HL-60 (cell line): ENCODE measurements around the gene SLC10A7.

ENCODE experiments used
- GABPA ChIP-seq: IDR thresholded peaks from 2 replicates; pipeline ENCODE4 v1.6.1; 2012; ENCODE audit warnings: low read depth
- POLR2AphosphoS5 ChIP-seq: IDR thresholded peaks from 2 replicates; pipeline ENCODE4 v1.6.1; 2012; ENCODE audit warnings: low read depth
- TF ChIP-seq, protein P1 (sequence below): IDR thresholded peaks from one replicate; pipeline ENCODE4 v1.5.1; 2011; ENCODE audit warnings: low read length, control low read depth, inconsistent platforms; ENCODE audit not compliant: insufficient read depth
- TF ChIP-seq, protein P2 (sequence below): IDR thresholded peaks from 2 replicates; pipeline ENCODE4 v1.6.1; 2012; ENCODE audit warnings: low read depth; ENCODE audit not compliant: insufficient replicate concordance

DNA sequence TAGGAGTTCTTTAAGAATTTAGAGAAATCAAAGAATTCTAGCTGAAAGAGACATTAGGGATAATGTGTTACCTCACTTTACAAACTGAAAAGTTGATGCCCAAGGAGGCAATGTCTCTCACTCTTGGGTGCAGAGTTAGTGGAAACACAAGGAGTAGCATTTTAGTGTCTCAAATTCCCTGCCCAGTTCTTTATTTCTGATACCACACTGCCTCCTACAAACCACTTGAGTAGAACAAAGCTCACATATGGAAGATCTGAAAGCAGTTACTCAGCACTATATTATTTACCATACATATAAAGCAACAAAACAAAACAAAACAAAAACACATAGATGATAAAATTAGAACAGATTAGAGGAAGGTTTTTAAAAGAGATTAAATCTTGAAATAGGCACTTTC, 183.2 kb downstream of the SLC10A7 start:
- TF ChIP-seq, protein P1, sequence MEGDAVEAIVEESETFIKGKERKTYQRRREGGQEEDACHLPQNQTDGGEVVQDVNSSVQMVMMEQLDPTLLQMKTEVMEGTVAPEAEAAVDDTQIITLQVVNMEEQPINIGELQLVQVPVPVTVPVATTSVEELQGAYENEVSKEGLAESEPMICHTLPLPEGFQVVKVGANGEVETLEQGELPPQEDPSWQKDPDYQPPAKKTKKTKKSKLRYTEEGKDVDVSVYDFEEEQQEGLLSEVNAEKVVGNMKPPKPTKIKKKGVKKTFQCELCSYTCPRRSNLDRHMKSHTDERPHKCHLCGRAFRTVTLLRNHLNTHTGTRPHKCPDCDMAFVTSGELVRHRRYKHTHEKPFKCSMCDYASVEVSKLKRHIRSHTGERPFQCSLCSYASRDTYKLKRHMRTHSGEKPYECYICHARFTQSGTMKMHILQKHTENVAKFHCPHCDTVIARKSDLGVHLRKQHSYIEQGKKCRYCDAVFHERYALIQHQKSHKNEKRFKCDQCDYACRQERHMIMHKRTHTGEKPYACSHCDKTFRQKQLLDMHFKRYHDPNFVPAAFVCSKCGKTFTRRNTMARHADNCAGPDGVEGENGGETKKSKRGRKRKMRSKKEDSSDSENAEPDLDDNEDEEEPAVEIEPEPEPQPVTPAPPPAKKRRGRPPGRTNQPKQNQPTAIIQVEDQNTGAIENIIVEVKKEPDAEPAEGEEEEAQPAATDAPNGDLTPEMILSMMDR, result no peak
- TF ChIP-seq, protein P2, sequence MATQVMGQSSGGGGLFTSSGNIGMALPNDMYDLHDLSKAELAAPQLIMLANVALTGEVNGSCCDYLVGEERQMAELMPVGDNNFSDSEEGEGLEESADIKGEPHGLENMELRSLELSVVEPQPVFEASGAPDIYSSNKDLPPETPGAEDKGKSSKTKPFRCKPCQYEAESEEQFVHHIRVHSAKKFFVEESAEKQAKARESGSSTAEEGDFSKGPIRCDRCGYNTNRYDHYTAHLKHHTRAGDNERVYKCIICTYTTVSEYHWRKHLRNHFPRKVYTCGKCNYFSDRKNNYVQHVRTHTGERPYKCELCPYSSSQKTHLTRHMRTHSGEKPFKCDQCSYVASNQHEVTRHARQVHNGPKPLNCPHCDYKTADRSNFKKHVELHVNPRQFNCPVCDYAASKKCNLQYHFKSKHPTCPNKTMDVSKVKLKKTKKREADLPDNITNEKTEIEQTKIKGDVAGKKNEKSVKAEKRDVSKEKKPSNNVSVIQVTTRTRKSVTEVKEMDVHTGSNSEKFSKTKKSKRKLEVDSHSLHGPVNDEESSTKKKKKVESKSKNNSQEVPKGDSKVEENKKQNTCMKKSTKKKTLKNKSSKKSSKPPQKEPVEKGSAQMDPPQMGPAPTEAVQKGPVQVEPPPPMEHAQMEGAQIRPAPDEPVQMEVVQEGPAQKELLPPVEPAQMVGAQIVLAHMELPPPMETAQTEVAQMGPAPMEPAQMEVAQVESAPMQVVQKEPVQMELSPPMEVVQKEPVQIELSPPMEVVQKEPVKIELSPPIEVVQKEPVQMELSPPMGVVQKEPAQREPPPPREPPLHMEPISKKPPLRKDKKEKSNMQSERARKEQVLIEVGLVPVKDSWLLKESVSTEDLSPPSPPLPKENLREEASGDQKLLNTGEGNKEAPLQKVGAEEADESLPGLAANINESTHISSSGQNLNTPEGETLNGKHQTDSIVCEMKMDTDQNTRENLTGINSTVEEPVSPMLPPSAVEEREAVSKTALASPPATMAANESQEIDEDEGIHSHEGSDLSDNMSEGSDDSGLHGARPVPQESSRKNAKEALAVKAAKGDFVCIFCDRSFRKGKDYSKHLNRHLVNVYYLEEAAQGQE, result no peak
- no peak for TF ChIP-seq GABPA
- no peak for TF ChIP-seq POLR2AphosphoS5
